Lower leg skin (tissue), 4 donors: Measurements from ENCODE around the gene NOX3. TPM values are rescaled to one million over a fixed set of nuclear protein-coding genes. Genes with fewer than 3 reads are reported as not detected.
"Not testable (repeated sequence)": the region's sequence is repeated elsewhere in the genome, so short reads cannot be mapped to it uniquely, and the experiment has no call there.

ENCODE experiments used
- DNase-seq, 2 donors: peaks; one replicate each; pipeline ENCODE4 v3.0.0-alpha.2; 2019; ENCODE audit warnings: low spot score in 2 of 2
- H3K4me3 ChIP-seq: fragments of 200-600 bp; sonication (generic); 2 replicates; pipeline ENCODE4 v1.5.1; 2017; ENCODE audit warnings: mild to moderate bottlenecking, low read depth; ENCODE audit not compliant: poor library complexity, severe bottlenecking
- POLR2A ChIP-seq, 2 donors: fragments of 450-650 bp; IDR thresholded peaks; one replicate each; pipeline ENCODE4 v1.6.1; 2016 to 2017; ENCODE audit warnings: antibody characterized with exemption in 2 of 2, mild to moderate bottlenecking in 1 of 2, moderate library complexity in 1 of 2
- WGBS, 2 donors: methylation state at CpG; one replicate each; pipeline ENCODE4 v1.1.5; 2018; 5-methylcytosine and 5-hydroxymethylcytosine counted together
- intact Hi-C: fragments of 100-400 bp; cut with DNase I; formaldehyde crosslinking; loops from one replicate; pipeline ENCODE4 v1.15.0; 2023; ENCODE audit warnings: low total_unique reads
- total RNA-seq, 4 donors: library from RNA; depleted of rRNA; stranded (reverse); fragments of >200 nt; gene quantifications; one replicate each; pipeline ENCODE4 v1.1.0, GENCODE V29; 2016
- TF ChIP-seq, protein P1 (sequence below), 3 donors: fragments of 450-650 bp; IDR thresholded peaks; one replicate each; pipeline ENCODE4 v1.5.1; 2016; ENCODE audit warnings: antibody characterized with exemption in 3 of 3, mild to moderate bottlenecking in 3 of 3, moderate library complexity in 2 of 3

NOX3 gene
- total RNA-seq, 4 donors from 2014 or later = not detected

DNA sequence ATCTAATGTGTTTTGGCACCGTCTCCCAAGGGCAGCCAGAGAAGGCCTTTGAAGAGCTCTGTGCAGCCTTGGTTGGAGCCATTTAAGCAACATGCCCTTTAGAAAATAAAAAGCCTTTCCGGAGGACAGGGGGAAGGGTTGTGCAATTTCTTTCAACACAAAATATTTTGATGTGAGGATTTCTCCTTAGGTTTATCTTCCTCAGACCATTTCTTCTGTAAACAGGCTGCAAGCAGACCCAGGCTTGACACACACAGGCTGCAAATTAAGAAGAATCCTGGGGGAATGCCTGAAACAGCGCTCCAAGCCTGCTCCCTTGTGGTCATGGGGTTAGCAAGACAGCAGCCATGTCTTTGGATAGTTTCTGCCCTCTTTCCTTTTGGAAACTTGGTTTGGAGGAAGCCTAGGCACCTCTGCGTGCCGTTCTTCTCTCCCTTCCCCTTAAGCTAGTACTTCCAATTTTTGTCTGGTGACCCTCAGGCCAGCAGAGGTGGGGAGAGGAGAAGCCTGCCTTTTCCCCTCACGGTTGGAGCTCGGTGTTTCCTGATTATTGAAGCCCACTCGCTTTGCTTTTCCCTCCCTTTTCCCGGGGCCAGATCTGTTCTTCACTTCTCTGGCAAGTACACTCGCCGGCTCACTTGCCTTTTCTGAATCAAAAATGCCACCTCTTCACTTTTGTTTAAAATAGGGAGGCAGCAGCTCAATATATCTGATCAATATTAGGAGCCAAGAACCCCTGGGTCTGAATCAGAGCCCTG lies 39.6 kb upstream of the NOX3 start:
- no peak for DNase-seq
- H3K4me3 ChIP-seq = no peak overlapping the region
- WGBS, 2 donors = 85 to 86% methylated on average over 11 of the region's 11 CpGs
- TF ChIP-seq, protein P1, sequence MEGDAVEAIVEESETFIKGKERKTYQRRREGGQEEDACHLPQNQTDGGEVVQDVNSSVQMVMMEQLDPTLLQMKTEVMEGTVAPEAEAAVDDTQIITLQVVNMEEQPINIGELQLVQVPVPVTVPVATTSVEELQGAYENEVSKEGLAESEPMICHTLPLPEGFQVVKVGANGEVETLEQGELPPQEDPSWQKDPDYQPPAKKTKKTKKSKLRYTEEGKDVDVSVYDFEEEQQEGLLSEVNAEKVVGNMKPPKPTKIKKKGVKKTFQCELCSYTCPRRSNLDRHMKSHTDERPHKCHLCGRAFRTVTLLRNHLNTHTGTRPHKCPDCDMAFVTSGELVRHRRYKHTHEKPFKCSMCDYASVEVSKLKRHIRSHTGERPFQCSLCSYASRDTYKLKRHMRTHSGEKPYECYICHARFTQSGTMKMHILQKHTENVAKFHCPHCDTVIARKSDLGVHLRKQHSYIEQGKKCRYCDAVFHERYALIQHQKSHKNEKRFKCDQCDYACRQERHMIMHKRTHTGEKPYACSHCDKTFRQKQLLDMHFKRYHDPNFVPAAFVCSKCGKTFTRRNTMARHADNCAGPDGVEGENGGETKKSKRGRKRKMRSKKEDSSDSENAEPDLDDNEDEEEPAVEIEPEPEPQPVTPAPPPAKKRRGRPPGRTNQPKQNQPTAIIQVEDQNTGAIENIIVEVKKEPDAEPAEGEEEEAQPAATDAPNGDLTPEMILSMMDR (IDR thresholded peaks at IDR 0.05) = no peak
- TF ChIP-seq POLR2A (IDR thresholded peaks at IDR 0.05) = no peak
- intact Hi-C loops = no loop called here

DNA sequence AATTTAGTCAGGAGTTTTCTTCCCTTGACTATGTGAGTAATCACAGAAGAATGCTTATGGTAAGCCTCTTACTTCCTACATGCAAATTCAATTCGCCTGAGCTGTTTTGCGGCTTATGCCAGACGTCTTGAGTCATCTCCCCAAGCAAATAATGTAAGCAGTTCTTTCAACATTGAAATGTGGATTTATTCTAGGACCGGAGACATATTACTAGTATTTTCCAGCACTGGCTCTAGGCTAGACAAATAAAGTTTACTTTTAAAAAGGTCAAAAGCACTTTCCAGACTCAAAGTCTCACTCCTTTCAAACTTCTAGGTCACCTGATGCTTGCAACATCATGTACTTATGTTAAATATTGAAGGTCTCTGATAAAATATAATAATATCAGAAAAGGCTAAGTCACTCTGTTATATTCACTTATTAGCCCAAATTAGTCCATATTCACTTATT lies 38.1 kb upstream of the NOX3 start:
- intact Hi-C loops = no loop called here
- TF ChIP-seq POLR2A (IDR thresholded peaks at IDR 0.05) = no peak
- TF ChIP-seq, protein P1 (IDR thresholded peaks at IDR 0.05) = no peak
- WGBS, 2 donors = 9 to 23% methylated on average over 4 of the region's 4 CpGs
- H3K4me3 ChIP-seq = no peak overlapping the region
- peak in 1 of 2 donors; percentile 56 for DNase-seq

DNA sequence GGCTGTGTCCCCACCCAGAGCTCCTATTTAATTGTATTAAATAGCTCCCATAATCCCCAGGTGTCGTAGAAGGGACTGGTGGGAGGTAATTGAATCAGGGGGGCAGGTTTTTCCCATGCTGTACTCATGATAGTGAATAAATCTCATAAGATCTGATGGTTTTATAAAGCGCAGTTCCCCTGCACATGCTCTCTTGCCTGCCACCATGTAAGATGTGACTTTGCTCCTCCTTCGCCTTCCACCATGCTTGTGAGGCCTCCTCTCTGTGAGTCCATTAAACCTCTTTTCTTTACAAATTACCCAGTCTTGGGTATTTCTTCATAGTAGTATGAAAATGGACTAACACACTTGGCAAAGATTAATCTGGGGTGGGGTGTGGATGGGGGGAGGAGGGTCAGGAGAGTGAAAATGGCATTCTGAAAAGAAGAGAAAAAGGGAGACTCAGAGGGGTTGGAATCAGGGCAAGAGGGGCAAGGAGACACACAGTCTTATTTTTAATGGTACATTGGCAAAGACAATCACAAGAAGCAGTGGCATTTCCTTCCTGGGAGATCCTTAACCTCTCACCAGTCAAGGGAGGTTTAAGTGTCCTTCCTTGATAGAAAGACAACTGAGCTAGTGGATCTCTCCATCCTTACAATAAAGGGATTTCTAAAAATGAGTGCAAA lies 37.5 kb upstream of the NOX3 start:
- TF ChIP-seq, protein P1 (IDR thresholded peaks at IDR 0.05) = no peak
- no peak for TF ChIP-seq POLR2A (IDR thresholded peaks at IDR 0.05)
- no peak overlapping the region for H3K4me3 ChIP-seq
- WGBS, 2 donors = 80 to 99% methylated on average over 3 of the region's 3 CpGs
- intact Hi-C loops = no loop called here
- no peak for DNase-seq

DNA sequence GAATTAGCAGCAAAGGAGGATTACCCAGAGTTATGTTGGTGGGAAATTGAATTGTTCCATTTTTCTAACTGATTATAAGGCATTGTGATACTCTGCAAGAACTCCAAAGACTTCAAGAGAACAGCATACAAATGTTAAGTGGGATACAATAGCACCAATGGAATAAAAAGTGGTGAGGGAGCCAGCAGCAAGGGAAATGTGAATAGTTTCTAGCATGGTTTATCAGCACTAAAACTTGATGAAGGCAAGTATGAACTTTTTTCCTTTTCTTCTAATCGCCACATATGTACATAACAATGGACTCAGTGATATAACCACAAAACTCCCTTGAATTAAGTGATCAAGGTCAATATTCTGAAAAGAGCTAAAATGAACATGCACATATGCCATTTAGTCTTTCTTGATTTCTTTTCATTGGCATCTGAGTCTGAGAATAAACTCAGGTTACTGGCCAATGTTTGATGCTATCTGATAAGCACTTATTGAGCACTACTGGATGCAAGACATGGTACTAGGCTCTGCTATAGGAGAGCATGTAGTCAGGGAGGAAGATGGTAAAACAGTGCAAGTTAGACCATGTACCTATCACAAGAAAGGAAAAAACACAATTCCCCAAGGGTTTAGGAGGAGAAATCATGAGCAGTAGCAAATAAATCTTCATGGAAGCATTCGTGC lies 36.6 kb upstream of the NOX3 start:
- intact Hi-C loops = no loop called here
- WGBS, 2 donors = 79 to 80% methylated on average over 2 of the region's 2 CpGs
- DNase-seq = no peak
- TF ChIP-seq, protein P1 (IDR thresholded peaks at IDR 0.05) = no peak
- no peak for TF ChIP-seq POLR2A (IDR thresholded peaks at IDR 0.05)
- no peak overlapping the region for H3K4me3 ChIP-seq

DNA sequence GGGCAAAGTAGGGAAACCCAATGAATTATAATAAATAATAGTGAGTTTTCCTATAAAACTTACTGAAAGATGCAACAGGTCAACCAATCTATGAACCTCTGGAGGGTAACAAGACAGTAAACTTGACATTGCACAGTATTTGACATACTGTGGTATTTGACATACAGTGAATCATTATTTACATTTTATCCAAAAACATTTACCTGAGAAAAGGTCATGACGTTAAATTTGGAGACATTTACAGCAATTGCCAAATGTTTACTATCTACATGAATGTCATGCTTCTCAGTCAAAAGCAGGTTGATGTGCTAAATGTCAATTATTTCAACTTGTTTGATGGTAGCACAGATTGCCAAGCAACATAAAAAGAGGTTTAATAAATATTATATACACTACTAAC lies 35.8 kb upstream of the NOX3 start:
- H3K4me3 ChIP-seq = no peak overlapping the region
- WGBS, 2 donors = 76 to 87% methylated on average over 1 of the region's 1 CpG
- no peak for TF ChIP-seq POLR2A (IDR thresholded peaks at IDR 0.05)
- TF ChIP-seq, protein P1 (IDR thresholded peaks at IDR 0.05) = no peak
- intact Hi-C loops = no loop called here
- DNase-seq = no peak

DNA sequence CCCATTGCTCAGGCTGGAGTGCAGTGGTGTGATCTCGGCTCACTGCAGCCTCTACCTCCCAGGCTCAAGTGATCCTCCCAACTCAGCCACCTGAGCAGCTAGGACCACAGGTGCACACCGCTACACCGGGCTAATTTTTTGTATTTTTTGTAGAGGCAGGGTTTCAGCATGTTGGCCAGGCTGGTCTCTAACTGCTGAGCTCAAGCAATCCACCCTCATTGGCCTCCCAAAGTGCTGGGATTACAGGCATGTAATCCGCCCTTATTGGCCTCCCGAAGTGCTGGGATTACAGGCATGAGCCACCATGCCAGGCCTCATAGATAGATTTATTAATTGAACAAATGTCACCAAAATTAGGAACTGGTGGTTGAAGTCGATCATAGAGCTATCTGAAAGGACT lies 32.6 kb upstream of the NOX3 start:
- WGBS, 2 donors = 90 to 96% methylated on average over 6 of the region's 6 CpGs
- intact Hi-C loops, DNase-seq, H3K4me3 ChIP-seq: not testable (repeated sequence)
